T-helper 2 cell treated with Interferon-gamma antibody and Interleukin-4, amounts not matched to agents 100 ng/mL and 5 ng/mL, for 36 hours (primary cell): ENCODE measurements around the gene HBB. TPM values are rescaled to one million over a fixed set of nuclear protein-coding genes. Genes with fewer than 3 reads are reported as not detected.
"Not testable (repeated sequence)": the region's sequence is repeated elsewhere in the genome, so short reads cannot be mapped to it uniquely, and the experiment has no call there.

Experiments
- intact Hi-C: fragments of 100-400 bp; cut with micrococcal nuclease; formaldehyde crosslinking; loops from one replicate; pipeline ENCODE4 v1.15.1; 2023
- total RNA-seq: library from RNA; stranded (reverse); gene quantifications from 2 replicates; pipeline ENCODE4 v1.2.3, GENCODE V29; 2022

Gene HBB
- not detected in 2 replicates for total RNA-seq

DNA sequence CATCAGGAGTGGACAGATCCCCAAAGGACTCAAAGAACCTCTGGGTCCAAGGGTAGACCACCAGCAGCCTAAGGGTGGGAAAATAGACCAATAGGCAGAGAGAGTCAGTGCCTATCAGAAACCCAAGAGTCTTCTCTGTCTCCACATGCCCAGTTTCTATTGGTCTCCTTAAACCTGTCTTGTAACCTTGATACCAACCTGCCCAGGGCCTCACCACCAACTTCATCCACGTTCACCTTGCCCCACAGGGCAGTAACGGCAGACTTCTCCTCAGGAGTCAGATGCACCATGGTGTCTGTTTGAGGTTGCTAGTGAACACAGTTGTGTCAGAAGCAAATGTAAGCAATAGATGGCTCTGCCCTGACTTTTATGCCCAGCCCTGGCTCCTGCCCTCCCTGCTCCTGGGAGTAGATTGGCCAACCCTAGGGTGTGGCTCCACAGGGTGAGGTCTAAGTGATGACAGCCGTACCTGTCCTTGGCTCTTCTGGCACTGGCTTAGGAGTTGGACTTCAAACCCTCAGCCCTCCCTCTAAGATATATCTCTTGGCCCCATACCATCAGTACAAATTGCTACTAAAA lies at the start of gene HBB:
Gene HBB, minus strand, starts transcription at position 340 of the 579 bp plus-strand sequence. Its CDS starts 50 bp downstream, at position 290.
- intact Hi-C loops: no loop called here

DNA sequence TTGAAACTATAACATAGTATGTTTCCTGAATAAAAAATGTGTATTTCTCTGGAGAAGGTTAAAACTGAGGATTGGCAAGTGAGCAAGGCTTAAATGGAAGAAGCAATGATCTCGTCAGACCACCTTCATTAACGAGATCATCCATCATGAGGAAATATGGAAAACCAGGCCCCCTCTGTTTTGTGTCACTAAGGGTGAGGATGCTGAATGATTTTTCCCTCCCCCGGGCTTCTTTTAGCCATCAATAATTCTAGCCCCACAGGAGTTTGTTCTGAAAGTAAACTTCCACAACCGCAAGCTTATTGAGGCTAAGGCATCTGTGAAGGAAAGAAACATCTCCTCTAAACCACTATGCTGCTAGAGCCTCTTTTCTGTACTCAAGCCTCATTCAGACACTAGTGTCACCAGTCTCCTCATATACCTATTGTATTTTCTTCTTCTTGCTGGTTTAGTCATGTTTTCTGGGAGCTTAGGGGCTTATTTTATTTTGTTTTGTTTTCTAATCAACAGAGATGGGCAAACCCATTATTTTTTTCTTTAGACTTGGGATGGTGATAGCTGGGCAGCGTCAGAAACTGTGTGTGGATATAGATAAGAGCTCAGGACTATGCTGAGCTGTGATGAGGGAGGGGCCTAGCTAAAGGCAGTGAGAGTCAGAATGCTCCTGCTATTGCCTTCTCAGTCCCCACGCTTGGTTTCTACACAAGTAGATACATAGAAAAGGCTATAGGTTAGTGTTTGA lies 48.7 kb upstream of the HBB start:
- intact Hi-C loops: no loop called here

DNA sequence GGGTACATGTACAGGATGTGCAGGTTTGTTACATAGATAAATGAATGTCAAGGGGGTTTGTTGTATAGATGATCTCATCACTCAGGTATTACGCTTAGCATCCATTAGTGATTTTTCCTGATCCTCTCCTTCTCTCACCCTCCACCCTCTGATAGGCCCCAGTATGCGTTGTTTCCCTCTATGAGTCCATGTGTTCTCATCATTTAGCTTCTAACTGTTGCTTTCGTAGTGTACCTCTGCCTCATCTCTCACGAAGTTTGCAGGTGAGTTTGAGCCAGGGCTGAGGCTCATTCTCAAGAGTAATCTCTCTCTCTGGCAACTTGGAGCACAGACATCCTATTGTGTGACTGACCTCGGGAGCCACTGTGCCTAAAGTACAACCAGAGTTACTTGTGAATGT lies 47.5 kb upstream of the HBB start:
- intact Hi-C loops: no loop called here

DNA sequence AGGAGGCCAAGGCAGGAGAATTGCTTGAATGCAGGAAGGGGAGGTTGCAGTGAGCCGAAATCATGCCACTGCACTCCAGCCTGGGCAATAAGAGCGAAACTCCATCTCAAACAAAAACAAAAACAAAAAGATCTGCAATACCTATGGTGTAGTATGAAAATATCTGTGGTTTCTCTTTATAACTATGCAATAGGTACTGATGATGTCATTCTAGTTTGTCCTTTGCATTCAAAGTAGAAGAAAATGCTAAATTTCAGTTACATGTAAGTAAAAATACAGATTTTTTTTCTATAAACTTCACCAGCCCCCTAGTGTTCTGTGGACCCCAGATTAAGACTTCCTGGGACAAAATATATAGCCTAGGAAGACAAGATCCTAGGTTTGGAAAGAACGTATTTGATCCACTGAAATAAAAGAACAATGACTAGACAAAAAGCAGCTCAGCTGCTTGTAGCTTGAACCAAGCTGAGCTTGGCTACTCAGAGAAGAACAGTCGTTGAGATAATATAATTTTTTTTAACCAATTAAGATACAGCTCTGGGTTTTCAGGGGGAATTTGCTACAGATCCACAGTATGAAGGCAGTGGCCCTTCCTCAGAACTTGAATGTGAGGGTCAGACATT lies 45.6 kb upstream of the HBB start:
- intact Hi-C loops: no loop called here

DNA sequence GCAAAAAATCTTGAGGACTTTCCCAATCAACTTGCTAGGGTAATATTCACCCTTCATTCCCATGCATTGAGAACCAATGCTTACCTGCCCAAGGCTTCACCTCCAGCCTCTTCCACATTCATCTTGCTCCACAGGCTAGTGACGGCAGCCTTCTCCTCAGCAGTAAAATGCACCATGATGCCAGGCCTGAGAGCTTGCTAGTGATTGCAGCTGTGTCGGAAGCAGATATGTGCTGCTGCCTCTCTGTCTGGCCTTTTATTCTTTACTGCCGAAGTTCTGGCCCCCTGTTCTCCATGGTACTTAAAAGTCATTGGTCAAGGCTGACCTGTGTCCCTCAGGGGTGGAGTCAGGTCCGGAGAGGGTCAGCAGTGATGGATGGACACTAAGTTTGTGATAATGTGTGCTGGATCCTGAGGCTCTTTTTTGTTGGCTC lies 42.9 kb upstream of the HBB start, which contains the start of gene HBE1:
Gene HBE1, minus strand, starts transcription at position 231 of the 433 bp plus-strand sequence. Its CDS starts 55 bp downstream, at position 176.
- intact Hi-C loops: no loop called here

DNA sequence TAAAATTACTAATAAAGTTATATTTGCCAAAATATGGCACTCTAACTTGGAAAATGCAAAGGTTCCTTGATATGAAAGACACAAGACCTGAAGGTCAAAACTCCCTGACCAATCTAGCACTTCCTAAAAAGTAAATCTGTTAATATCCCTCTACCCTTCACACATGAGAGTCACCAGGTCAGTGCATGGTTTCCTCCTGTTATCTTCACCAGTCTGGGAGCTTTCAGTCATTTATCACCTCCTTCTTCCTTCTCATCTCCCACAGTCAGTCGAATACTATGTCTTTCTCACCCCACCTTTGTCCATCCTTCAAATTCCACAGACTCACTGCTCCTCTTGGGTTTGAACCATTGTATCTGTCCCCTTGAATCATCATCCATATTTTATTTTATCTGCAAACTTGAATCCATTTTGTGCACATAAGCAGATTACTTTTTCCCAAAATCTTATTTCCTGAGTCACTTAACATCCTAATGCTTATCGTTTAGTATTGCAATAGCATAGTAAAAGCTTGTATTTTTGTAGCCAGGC lies 40.2 kb upstream of the HBB start:
- intact Hi-C loops: no loop called here

DNA sequence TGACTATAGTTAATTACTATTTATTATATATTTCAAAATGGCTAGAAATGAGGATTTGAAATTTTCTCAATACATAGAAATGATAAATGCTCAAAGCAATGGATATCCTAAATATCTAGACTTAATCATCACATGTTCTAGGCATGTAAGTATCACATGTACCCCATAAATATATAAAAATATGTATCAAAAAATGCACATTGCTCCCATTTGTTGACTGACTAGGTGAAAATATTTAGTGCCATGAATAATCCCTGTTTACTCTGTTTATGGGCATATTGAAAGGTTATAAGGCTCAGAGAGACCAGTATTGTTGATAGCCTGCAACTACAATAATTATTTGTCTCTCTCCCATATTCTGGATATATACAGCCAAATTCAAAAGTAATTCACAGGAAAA lies 39.7 kb upstream of the HBB start:
- intact Hi-C loops: no loop called here

DNA sequence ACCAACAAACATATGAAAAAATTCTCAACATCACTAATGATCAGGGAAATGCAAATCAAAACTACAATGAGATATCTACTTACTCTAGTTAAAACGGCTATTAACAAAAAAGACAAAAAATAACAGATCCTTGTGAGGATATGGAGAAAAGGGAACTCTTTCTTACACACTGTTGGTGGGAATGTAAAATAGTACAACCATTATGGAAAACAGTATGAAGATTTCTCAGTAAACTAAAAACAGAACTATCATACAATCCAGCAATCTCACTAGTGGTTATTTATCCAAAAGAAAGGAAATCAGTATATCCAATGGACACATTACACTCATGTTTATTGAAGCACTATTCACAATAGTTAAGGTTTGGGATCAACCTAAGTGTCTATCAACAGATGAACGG lies 39.0 kb upstream of the HBB start:
- intact Hi-C loops: no loop called here

DNA sequence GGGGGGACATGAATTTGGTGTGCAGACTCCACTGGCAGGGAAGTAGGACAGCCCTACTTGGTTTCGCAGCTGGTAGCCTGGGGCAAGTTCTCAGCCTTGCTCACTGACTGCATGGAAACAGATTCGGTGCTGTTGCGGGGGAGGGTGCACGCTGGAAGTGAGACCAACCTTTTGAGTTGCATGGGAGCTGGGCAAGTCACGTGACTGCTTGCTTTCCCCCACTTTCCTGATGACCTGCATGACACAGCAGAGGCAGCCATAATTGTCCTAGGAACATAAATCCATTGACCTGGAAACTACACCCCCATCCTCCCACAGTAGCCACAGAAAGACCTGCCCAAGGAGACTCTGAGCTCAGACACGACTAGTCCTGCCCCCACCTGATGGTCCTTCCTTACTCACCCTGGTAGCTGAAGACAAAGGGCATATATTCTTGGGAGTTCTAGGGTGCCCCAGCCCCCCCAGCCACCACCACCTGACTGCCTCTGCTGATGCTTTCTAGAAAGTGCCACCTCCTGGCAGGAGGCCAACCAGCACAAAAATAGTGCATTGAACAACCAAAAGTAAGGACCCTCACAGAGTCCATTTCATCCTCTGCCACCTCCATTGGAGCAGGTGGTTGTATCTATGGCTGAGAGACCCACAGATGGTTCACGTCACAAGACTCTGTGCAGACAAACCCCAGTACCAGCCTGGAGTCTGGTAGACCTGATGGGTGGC lies 31.8 kb upstream of the HBB start:
- intact Hi-C loops: no loop called here

DNA sequence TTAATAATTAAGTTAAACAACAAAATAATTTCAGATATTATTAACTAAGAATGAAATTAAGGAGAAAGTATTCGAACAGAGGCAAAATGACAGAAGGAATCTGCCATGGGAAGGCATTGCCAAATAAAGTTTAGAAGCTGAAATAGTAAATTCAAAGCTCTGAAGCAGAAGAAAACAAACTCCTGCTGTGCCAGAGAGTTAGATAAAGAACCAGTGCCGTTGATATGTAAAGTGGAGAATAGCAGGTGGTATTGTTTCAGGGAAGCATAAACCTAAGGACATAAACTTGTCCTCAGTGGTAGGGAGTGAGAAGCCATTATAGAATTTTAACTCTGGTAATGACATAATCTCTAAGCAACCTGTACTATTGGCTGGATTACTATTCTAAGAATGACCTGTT lies 30.4 kb upstream of the HBB start:
- intact Hi-C loops: no loop called here

DNA sequence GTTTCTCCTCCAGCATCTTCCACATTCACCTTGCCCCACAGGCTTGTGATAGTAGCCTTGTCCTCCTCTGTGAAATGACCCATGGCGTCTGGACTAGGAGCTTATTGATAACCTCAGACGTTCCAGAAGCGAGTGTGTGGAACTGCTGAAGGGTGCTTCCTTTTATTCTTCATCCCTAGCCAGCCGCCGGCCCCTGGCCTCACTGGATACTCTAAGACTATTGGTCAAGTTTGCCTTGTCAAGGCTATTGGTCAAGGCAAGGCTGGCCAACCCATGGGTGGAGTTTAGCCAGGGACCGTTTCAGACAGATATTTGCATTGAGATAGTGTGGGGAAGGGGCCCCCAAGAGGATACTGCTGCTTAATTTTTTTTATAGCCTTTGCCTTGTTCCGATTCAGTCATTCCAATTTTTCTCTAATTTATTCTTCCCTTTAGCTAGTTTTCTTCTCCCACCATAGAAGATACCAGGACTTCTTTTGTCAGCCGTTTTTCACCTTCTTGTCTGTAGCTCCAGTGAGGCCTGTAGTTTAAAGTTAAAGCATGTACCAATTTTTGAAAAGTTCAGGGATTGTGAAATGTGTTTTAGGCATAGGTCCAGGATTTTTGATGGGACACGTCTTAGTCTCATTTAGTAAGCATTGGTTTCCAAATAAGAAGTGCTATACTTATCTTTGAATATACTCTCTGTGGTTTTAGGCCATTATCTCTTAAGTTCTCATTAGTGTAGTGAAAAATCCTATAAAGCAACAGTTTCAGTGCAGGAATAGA lies 28.0 kb upstream of the HBB start, which contains the start of gene HBG2:
Gene HBG2, minus strand, starts transcription at position 136 of the 768 bp plus-strand sequence. Its CDS starts 53 bp downstream, at position 83.
- intact Hi-C loops: not testable (repeated sequence)

DNA sequence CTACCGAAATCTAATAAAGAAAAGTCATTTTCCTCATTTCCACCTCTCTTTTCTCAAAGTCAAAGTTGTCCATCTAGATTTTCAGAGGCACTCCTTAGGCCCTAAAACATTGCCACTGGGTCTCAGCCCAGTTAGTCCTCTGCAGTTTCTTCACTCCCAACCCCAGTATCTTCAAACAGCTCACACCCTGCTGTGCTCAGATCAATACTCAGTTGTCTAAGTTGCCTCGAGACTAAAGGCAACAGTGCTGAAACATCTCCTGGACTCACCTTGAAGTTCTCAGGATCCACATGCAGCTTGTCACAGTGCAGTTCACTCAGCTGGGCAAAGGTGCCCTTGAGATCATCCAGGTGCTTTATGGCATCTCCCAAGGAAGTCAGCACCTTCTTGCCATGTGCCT lies 27.2 kb upstream of the HBB start:
- intact Hi-C loops: not testable (repeated sequence)

DNA sequence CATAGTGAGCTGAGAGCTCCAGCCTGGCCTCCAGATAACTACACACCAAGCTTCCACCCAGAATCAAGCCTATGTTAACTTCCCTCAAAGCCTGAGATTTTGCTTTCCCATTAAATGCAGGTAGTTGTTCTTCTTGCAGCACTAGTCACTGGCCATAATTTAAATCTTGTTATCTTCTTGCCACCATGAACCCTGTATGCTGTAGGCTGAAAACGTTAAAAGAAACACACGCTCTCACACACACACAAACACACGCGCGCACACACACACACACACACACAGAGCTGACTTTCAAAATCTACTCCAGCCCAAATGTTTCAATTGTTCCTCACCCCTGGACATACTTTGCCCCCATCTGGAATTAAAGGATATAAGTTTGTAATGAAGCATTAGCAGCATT lies 26.6 kb upstream of the HBB start:
- intact Hi-C loops: not testable (repeated sequence)

DNA sequence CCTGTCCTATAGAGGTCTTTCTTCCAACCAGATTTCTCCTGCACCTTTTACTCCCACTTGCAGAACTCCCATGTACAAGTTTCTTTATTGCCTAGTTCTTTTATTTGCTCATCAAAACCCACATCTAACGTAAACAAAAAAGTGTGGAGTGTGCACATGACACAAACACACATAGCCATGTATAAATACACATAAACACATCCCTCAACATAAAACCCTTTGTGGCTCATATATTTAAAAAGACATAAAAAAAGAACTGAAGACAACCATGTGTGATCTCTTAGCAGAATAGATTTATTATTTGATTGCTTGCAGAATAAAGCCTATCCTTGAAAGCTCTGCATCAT lies 26.0 kb upstream of the HBB start:
- intact Hi-C loops: no loop called here

DNA sequence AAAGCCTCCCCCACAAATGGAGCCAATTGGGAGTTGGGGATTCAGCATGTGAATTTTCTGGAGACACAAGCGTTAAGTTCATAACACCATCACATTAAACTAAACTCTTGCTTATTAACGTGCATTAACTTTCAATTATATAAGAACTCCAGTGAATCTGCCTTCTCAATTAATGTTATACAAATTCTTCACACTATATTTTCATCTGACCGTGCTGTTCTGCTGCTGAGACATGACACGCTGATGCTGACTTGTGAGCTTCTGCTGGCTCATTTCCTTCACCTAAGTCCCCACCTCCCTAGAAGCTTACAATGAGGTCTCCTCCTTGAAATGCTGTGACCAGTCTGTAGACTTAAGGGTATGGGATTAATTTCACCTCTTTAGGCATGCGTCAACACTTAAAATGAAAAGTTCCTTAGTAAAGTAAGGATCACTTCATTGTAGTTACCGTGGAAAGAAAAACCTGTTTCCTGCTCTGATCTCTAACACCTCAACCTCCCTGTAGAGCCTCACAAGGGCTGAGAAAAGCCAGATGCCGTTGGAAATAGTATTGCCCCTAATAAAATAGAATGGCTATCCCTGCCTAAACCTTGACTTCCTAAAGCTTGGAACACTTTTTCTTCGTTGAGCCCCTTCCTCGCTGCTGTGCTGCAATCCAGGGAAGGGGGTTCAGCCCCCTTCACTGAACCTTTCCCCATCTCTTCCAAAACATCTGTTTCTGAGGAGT lies 25.5 kb upstream of the HBB start:
- intact Hi-C loops: no loop called here

DNA sequence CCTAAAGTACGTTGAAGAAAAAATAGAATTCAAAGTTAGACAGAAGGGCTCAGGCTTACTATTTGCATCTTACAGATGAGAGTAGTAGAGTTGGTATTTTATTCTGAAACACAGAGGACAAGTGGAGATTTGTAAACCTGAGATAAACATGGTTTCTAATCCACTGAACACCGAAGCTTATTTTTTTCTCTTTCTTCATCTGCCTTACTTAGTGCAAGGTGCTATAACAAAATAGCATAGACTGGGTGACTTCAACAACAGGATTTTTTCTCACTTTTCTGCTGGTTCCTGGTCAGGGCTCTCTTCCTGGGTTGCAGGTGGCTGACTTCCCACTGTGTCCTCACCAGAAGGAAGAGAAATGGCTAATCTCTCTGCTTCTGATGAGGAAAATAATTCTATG lies 24.9 kb upstream of the HBB start:
- intact Hi-C loops: no loop called here

DNA sequence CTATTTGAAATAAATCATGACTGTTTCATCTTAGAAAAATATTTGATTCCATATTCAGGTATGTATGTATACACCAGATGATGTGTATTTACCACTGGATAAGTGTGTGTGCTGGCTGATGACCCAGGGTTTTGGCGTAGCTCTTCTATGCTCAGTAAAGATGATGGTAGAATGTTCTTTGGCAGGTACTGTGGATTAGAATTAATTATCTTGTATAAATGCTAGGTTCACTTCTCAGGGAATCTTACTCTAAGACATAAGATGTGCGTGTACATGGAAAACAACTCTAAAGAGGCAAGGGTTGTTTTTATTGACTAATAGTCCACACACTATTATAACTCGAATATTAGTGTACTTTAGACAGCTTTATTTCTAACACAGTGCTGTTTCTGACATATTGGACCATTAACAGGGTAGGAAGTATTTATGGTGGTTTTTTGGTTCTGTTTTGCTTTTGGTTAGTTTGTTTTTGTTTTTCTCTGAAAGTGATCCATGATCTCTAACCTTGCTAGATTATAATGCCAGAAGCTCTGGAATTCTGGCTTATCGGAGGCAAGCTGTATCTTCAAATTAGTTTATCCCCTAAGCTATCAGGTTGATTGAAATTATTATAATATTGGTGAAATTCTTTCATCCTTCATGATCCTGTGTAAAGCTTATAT lies 23.8 kb upstream of the HBB start:
- intact Hi-C loops: no loop called here

DNA sequence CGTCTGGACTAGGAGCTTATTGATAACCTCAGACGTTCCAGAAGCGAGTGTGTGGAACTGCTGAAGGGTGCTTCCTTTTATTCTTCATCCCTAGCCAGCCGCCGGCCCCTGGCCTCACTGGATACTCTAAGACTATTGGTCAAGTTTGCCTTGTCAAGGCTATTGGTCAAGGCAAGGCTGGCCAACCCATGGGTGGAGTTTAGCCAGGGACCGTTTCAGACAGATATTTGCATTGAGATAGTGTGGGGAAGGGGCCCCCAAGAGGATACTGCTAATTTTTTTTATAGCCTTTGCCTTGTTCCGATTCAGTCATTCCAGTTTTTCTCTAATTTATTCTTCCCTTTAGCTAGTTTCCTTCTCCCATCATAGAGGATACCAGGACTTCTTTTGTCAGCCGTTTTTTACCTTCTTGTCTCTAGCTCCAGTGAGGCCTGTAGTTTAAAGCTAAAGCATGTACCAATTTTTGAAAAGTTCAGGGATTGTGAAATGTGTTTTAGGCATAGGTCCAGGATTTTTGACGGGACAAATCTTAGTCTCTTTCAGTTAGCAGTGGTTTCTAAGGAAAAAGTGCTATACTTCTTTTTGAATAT lies 23.0 kb upstream of the HBB start, which contains the start of gene HBG1:
Gene HBG1, minus strand, starts transcription at position 51 of the 590 bp plus-strand sequence. CDS start 53 bp downstream, outside the sequence.
- intact Hi-C loops: not testable (repeated sequence)

DNA sequence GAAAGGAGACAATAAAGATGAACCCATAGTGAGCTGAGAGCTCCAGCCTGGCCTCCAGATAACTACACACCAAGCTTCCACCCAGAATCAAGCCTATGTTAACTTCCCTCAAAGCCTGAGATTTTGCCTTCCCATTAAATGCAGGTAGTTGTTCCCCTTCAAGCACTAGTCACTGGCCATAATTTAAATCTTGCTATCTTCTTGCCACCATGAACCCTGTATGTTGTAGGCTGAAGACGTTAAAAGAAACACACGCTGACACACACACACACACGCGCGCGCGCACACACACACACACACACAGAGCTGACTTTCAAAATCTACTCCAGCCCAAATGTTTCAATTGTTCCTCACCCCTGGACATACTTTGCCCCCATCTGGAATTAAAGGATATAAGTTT lies 21.6 kb upstream of the HBB start:
- intact Hi-C loops: not testable (repeated sequence)
